ENCODE data around the gene AMBP.

Gene AMBP

GRCh38 chr9:114112778-114113584, 34.9 kb upstream of the AMBP start:
- no peak for DNase-seq (ENCODE audit: low read depth in 2 of 2)

GRCh38 chr9:114112325-114112724, 34.2 kb upstream of the AMBP start:
- no peak for DNase-seq (ENCODE audit: low read depth in 2 of 2)

GRCh38 chr9:114110180-114110579, 32.1 kb upstream of the AMBP start:
- no peak for DNase-seq (ENCODE audit: low read depth in 2 of 2)

GRCh38 chr9:114109124-114109523, 31.0 kb upstream of the AMBP start:
- DNase-seq (ENCODE audit: low read depth in 2 of 2), result no peak

- peak; percentile 41 for DNase-seq (ENCODE audit: low read depth in 2 of 2)
These were observed 30.1 kb upstream of the AMBP start for GRCh38 chr9:114108016-114108833.

- no peak for DNase-seq (ENCODE audit: low read depth in 2 of 2)
These were observed 29.3 kb upstream of the AMBP start for GRCh38 chr9:114107286-114108001.

GRCh38 chr9:114105236-114105635, 27.1 kb upstream of the AMBP start:
- no peak for DNase-seq (ENCODE audit: low read depth in 2 of 2)

- DNase-seq (ENCODE audit: low read depth in 2 of 2), result no peak
These were observed 24.4 kb upstream of the AMBP start for GRCh38 chr9:114102484-114102883.

- no peak for DNase-seq (ENCODE audit: low read depth in 2 of 2)
These were observed 22.4 kb upstream of the AMBP start for GRCh38 chr9:114100536-114100935.

- DNase-seq (ENCODE audit: low read depth in 2 of 2), result no peak
These were observed 21.7 kb upstream of the AMBP start for GRCh38 chr9:114099669-114100270.

GRCh38 chr9:114098936-114099668, 21.0 kb upstream of the AMBP start, which contains the start of gene KIF12:
KIF12 (minus strand) TSS chr9:114099292; CDS start chr9:114099276, 16 bp downstream.
- DNase-seq (ENCODE audit: low read depth in 2 of 2), result no peak

- peak in 1 of 2 donors; percentile 19 for DNase-seq (ENCODE audit: low read depth in 2 of 2)
These were observed 20.2 kb upstream of the AMBP start for GRCh38 chr9:114098021-114098935.

GRCh38 chr9:114097613-114098020, 19.5 kb upstream of the AMBP start:
- DNase-seq (ENCODE audit: low read depth in 2 of 2), result no peak

- DNase-seq (ENCODE audit: low read depth in 2 of 2), result no peak
These were observed 18.9 kb upstream of the AMBP start for GRCh38 chr9:114096866-114097612.

- no peak for DNase-seq (ENCODE audit: low read depth in 2 of 2)
These were observed 18.0 kb upstream of the AMBP start for GRCh38 chr9:114096041-114096511.

GRCh38 chr9:114094971-114095370, 16.9 kb upstream of the AMBP start:
- no peak for DNase-seq (ENCODE audit: low read depth in 2 of 2)

GRCh38 chr9:114093761-114094505, 15.8 kb upstream of the AMBP start:
- DNase-seq (ENCODE audit: low read depth in 2 of 2), result no peak

- no peak for DNase-seq (ENCODE audit: low read depth in 2 of 2)
These were observed 15.0 kb upstream of the AMBP start for GRCh38 chr9:114093031-114093471.
